Activated T-cell treated with anti-CD3 and anti-CD28 coated beads, Interleukin-2, amount 50 U/mL, for 4 hours (primary cell): ENCODE results near the gene CD22. TPM values are rescaled to one million over a fixed set of nuclear protein-coding genes. Genes with fewer than 3 reads are reported as not detected.
"Not testable (repeated sequence)": the region's sequence is repeated elsewhere in the genome, so short reads cannot be mapped to it uniquely, and the experiment has no call there.

ENCODE experiments used
- ATAC-seq, 2 donors: fragments of 200-7000 bp; cut with Tn5 transposase; one replicate each; pipeline ENCODE4 v1.10.0; 2021
- DNase-seq: peaks from one replicate; pipeline ENCODE4 v3.0.0-alpha.2; 2020
- H3K27me3 Mint-ChIP-seq: one replicate; pipeline ENCODE4 v1.8.0; 2021; ENCODE audit warnings: low read depth, mixed read lengths
- H3K36me3 Mint-ChIP-seq: one replicate; pipeline ENCODE4 v1.8.0; 2022; ENCODE audit warnings: mixed read lengths; ENCODE audit not compliant: insufficient read depth
- H3K4me1 Mint-ChIP-seq: one replicate; pipeline ENCODE4 v1.8.0; 2021; ENCODE audit warnings: low read depth, mixed read lengths
- H3K4me3 Mint-ChIP-seq: one replicate; pipeline ENCODE4 v1.8.0; 2021; ENCODE audit warnings: mild to moderate bottlenecking, moderate library complexity, mixed read lengths
- H3K9me3 Mint-ChIP-seq: one replicate; pipeline ENCODE4 v1.8.0; 2021; ENCODE audit warnings: mixed read lengths
- total RNA-seq, 3 donors: library from RNA; stranded (reverse); gene quantifications; one replicate each; pipeline ENCODE4 v1.2.1, GENCODE V29; 2021

CD22 gene
- total RNA-seq, 3 donors from 2014 or later = 1.3 to 5.2 (median 1.4) TPM

DNA sequence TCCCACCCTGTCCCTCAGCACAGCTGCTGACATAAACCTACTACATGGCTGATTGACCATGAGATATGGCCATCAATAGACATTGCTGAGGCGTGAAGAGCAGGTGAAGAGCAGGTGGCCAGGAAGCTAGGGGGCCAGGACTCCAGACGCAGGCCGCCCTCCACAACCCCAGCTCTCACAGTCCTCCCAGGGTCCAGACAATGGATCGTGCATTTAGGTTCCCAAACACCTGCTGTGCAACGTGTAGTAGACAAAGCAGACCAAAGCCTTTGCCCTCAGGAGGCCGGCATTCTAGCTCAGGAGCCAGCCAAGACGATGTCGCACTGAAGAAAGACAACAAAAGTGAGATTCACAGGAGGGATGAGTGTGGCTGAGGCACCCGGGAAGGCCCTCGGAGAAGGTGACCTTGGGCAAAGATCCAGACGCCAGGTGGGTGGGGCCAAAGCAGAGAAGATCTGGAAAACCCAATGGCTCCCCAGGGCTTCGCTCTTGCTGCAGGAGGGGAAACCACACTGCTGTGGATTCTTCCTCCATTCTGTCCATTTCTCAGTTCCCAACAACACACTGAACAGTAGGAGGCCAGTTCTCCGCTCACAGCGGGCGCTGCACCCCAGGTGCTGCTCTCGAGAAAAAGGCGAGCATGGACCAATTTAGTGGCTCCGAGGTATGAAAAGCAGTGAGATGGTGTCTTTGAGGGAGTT, 20.1 kb downstream of the CD22 start:
- H3K4me1 Mint-ChIP-seq = peaks cover 34% of the 10 kb centered on the region
- DNase-seq (no peak), ATAC-seq (no peak)
- no peaks in the 10 kb centered on the region for H3K9me3 Mint-ChIP-seq
- no peaks in the 10 kb centered on the region for H3K27me3 Mint-ChIP-seq
- H3K4me3 Mint-ChIP-seq = no peak overlapping the region
- H3K36me3 Mint-ChIP-seq = no peaks in the 10 kb centered on the region

DNA sequence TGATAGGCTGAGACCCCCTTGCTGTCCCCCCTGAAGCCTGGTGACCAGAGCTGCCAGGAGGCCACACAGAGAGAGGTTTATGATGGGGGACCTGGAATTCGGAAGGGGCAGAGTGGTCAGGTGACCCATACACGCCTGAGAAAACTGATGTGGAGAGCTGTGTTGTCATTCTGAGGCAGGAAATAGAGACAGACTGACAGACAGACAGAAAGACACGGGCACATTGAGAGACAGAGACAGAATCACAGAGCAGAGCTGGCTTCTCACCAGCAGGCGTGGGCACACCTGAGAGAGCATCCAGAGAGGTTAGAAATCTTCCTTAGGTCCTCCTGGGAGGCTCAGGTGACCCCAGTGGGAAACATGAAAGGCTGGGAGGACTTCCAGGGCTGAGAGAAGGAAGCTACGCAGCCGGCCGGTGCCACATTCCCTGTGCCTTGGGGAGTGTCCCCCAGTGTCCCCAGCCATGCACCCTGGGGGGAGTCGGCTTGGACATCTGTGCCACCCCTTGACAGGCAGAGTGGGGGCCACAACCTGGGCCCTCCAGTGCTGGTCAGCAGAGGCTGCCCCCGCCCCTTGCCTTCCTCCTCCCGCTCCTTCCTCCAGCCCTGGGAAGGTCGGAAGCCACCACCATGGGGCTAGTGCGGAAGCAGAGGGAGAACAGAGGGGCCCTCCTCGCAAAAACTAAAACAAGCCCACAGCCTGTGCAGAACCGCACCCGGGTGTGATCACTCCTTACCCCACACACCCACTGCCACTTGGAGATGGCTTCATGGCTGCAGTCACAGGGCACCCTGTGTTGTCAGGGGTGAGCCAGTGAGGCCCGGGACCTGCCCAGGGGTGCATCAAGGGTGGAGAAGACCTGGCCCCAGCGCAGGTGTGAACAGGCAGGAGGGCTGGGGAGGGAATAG, 20.9 kb downstream of the CD22 start:
- Mint-ChIP-seq H3K9me3 (no peaks in the 10 kb centered on the region), H3K4me1 (peaks cover 34% of the 10 kb centered on the region), H3K4me3 (no peak overlapping the region), H3K27me3 (no peaks in the 10 kb centered on the region), H3K36me3 (no peaks in the 10 kb centered on the region)
- DNase-seq (no peak), ATAC-seq (no peak)

- Mint-ChIP-seq H3K9me3 (no peaks in the 10 kb centered on the region), H3K4me3 (no peak overlapping the region), H3K27me3 (no peaks in the 10 kb centered on the region), H3K4me1 (peaks cover 33% of the 10 kb centered on the region), H3K36me3 (no peaks in the 10 kb centered on the region)
- ATAC-seq (no peak), DNase-seq (no peak)
These were observed 21.6 kb downstream of the CD22 start for GRCh38 chr19:35350591-35350990.

DNA sequence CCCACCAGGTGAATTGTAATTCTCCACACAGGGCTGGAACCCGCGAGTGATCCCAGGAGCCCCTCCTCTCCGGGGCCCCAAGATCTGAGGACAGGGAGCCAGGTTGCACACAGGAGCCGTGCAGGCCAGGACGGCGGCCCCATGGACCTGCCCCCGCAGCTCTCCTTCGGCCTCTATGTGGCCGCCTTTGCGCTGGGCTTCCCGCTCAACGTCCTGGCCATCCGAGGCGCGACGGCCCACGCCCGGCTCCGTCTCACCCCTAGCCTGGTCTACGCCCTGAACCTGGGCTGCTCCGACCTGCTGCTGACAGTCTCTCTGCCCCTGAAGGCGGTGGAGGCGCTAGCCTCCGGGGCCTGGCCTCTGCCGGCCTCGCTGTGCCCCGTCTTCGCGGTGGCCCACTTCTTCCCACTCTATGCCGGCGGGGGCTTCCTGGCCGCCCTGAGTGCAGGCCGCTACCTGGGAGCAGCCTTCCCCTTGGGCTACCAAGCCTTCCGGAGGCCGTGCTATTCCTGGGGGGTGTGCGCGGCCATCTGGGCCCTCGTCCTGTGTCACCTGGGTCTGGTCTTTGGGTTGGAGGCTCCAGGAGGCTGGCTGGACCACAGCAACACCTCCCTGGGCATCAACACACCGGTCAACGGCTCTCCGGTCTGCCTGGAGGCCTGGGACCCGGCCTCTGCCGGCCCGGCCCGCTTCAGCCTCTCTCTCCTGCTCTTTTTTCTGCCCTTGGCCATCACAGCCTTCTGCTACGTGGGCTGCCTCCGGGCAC, 22.6 kb downstream of the CD22 start:
- no peak for ATAC-seq
- Mint-ChIP-seq H3K36me3 (no peaks in the 10 kb centered on the region), H3K9me3 (no peaks in the 10 kb centered on the region), H3K4me3 (no peak overlapping the region), H3K4me1 (peaks cover 23% of the 10 kb centered on the region), H3K27me3 (no peaks in the 10 kb centered on the region)
- no peak for DNase-seq

- no peaks in the 10 kb centered on the region for H3K36me3 Mint-ChIP-seq
- H3K27me3 Mint-ChIP-seq = no peaks in the 10 kb centered on the region
- DNase-seq (no peak), ATAC-seq (no peak)
- no peak overlapping the region for H3K4me3 Mint-ChIP-seq
- H3K4me1 Mint-ChIP-seq = peaks cover 18% of the 10 kb centered on the region
- no peaks in the 10 kb centered on the region for H3K9me3 Mint-ChIP-seq
These were observed 23.1 kb downstream of the CD22 start for GRCh38 chr19:35352177-35352447.

DNA sequence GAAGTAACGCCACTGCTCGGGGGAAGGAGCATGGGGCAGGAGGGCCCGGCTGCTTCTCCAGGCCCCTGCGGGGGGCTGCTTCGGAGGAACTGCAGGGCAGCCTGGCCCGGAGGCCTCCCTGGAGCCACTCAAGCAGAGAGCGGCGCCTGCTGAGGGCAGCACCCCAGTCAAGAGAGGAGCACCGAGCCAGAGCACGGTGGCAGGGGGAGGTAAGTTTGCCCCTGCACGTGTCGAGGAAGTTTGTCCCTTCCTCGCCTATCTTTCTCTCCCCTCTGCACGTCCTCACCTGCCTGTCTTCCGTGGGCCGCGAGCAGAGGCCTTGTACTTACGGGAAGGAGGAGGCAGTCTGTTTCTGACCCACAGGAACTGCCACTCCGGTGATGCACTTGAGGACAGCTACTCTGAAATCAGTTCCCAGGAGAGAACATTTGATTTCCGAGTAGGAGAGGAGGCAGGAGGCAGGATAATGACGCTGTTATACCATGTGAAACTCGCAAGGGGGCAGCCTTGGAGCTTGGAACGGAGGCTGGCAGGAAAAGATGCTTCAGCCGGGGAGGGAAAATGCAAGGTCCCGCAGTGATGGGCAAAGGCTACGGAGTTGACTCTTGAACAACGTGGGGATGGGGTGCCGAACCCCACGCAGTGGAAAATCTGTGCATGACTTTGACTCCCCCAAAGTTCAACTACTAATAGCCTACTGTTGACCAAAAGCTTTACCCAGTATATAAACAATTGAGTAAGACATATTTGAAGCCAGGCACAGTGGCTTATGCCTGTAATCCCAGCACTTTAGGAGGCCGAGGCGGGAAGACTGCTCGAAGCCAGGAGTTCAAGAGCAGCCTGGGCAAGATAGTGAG, 23.7 kb downstream of the CD22 start:
- no peaks in the 10 kb centered on the region for H3K27me3 Mint-ChIP-seq
- H3K4me1 Mint-ChIP-seq = peaks cover 14% of the 10 kb centered on the region
- no peak overlapping the region for H3K4me3 Mint-ChIP-seq
- DNase-seq = peak; percentile 68
- H3K36me3 Mint-ChIP-seq = no peaks in the 10 kb centered on the region
- ATAC-seq = peak; percentile 68 to 81
- H3K9me3 Mint-ChIP-seq = no peaks in the 10 kb centered on the region

GRCh38 chr19:35353635-35354034, 24.6 kb downstream of the CD22 start:
- Mint-ChIP-seq H3K9me3 (no peaks in the 10 kb centered on the region), H3K4me1 (peaks cover 17% of the 10 kb centered on the region), H3K36me3 (no peaks in the 10 kb centered on the region), H3K27me3 (no peaks in the 10 kb centered on the region), H3K4me3 (no peak overlapping the region)
- ATAC-seq (no peak), DNase-seq (no peak)

- no peak for DNase-seq
- no peak for ATAC-seq
These were observed 25.9 kb downstream of the CD22 start for GRCh38 chr19:35354898-35355297.

DNA sequence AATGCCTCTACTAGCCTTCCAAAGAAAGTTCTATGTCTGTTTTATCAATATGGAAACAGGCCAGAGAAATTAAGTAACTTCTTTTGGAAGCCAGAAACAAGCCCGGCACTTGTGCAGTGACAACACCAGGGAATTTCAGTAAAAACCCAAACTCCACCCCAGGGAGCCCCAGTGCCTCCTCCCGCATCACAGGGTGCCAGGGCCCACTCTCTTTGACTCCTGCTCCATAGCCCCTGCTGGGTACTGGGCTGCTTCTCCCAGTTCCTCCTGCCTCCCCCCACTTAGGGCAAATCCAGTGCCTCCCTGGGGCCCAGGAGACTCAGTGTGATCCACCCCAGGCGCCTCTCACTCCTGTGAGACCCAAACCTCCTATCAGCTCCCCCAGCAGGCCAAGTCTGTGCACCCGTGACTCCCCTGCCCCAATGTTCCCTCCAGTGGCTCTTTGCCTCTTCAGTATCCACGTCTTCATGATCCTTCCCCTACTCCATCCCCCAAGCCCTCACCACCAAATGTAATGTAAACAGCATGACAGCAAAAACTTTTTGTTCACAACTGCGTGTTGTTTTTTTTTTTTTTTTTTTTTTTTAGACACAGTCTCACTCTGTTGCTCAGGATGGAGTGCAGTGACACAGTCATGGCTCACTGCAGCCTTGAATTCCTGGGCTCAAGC, 26.9 kb downstream of the CD22 start:
- no peak for ATAC-seq
- Mint-ChIP-seq H3K4me1 (peaks cover 14% of the 10 kb centered on the region), H3K9me3 (no peaks in the 10 kb centered on the region), H3K4me3 (no peak overlapping the region), H3K27me3 (no peaks in the 10 kb centered on the region), H3K36me3 (no peaks in the 10 kb centered on the region)
- DNase-seq = no peak

More at GRCh38 chr19:35354898-35355297, 25.9 kb downstream of the CD22 start:
- Mint-ChIP-seq H3K4me1 (peaks cover 14% of the 10 kb centered on the region), H3K9me3 (no peaks in the 10 kb centered on the region), H3K27me3 (no peaks in the 10 kb centered on the region), H3K36me3 (no peaks in the 10 kb centered on the region), H3K4me3 (no peak overlapping the region)

DNA sequence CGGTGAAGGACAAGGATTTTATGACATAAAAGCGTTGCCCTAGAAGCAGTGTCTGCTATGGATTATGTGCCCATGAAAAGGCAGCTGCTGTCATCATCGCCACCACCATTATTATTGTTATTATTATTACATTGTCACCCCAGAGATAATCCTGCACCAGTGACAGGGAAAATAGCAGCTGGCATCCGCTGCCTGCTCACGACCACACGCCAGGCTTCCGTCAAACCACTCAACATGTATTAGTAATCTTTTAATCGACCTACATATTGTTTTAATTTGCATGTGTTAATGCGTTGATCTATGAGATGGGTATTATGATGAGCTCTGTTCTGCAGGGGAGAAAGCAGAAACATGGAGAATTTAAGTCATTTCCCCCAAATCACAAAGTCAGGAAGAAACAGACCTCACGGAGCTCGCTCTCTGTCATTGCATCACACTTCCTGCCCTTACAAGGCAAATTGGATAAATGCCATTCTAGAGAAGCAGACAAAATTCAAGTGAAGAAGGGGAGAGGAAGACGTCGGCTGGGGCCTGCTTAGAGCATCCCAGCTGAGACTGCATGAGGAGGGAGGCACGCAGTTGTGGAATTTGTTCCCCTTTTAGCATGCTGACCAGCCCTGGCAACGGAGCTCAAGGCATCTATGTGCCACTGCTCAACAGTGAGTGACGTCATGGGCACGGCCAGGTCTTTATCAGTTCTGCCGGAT, 29.0 kb downstream of the CD22 start, which contains the start of gene FFAR3:
TSS of gene FFAR3 (plus strand) at position 594 of the 707 bp plus-strand sequence. CDS start 431 bp downstream, outside the sequence.
- Mint-ChIP-seq H3K9me3 (no peaks in the 10 kb centered on the region), H3K27me3 (peaks cover 11% of the 10 kb centered on the region), H3K4me1 (peaks cover 9% of the 10 kb centered on the region), H3K36me3 (no peaks in the 10 kb centered on the region), H3K4me3 (peak within 1 kb of the TSS; percentile 27)
- DNase-seq (no peak), ATAC-seq (peak; percentile 17 to 38)

GRCh38 chr19:35358834-35359233, 29.8 kb downstream of the CD22 start:
- DNase-seq, ATAC-seq, H3K9me3 Mint-ChIP-seq, H3K36me3 Mint-ChIP-seq, H3K4me3 Mint-ChIP-seq, H3K4me1 Mint-ChIP-seq: not testable (repeated sequence)
- H3K27me3 Mint-ChIP-seq = peaks cover 11% of the 10 kb centered on the region

DNA sequence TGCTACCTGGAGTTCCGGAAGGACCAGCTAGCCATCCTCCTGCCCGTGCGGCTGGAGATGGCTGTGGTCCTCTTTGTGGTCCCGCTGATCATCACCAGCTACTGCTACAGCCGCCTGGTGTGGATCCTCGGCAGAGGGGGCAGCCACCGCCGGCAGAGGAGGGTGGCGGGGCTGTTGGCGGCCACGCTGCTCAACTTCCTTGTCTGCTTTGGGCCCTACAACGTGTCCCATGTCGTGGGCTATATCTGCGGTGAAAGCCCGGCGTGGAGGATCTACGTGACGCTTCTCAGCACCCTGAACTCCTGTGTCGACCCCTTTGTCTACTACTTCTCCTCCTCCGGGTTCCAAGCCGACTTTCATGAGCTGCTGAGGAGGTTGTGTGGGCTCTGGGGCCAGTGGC, 30.4 kb downstream of the CD22 start:
- DNase-seq, H3K36me3 Mint-ChIP-seq, ATAC-seq, H3K9me3 Mint-ChIP-seq, H3K4me1 Mint-ChIP-seq, H3K4me3 Mint-ChIP-seq: not testable (repeated sequence)
- H3K27me3 Mint-ChIP-seq = peaks cover 11% of the 10 kb centered on the region

GRCh38 chr19:35360081-35360480, 31.1 kb downstream of the CD22 start:
- not testable (repeated sequence) for H3K36me3 Mint-ChIP-seq, H3K4me3 Mint-ChIP-seq, H3K4me1 Mint-ChIP-seq, ATAC-seq, DNase-seq, H3K9me3 Mint-ChIP-seq
- H3K27me3 Mint-ChIP-seq = peaks cover 11% of the 10 kb centered on the region
